GM19023 (cell line): ENCODE data around the gene JADE3.
"Not testable (repeated sequence)": the region's sequence is repeated elsewhere in the genome, so short reads cannot be mapped to it uniquely, and the experiment has no call there.

Experiments used
- ATAC-seq: cut with Tn5 transposase; IDR thresholded peaks from one replicate; pipeline ENCODE4 v1.9.1; 2021; ENCODE audit warnings: mild to moderate bottlenecking, moderate library complexity; ENCODE audit not compliant: unreplicated experiment

JADE3 gene

GRCh38 chrX:46929439-46930261 is 17.4 kb downstream of the JADE3 start:
- no peak for ATAC-seq

GRCh38 chrX:46935295-46935694 is 23.1 kb downstream of the JADE3 start:
- ATAC-seq: no peak

- no peak for ATAC-seq
Measured at GRCh38 chrX:46938589-46938988, 26.4 kb downstream of the JADE3 start.

GRCh38 chrX:46941341-46941740 is 29.1 kb downstream of the JADE3 start:
- no peak for ATAC-seq

GRCh38 chrX:46953137-46953527 is 40.9 kb downstream of the JADE3 start:
- no peak for ATAC-seq

GRCh38 chrX:46953597-46953996 is 41.4 kb downstream of the JADE3 start:
- ATAC-seq: no peak

- ATAC-seq: no peak
Measured at GRCh38 chrX:46954716-46955115, 42.5 kb downstream of the JADE3 start.

- ATAC-seq: not testable (repeated sequence)
Measured at GRCh38 chrX:46956589-46956988, 44.4 kb downstream of the JADE3 start.

- no peak for ATAC-seq
Measured at GRCh38 chrX:46957297-46957696, 45.1 kb downstream of the JADE3 start.

- ATAC-seq: no peak
Measured at GRCh38 chrX:46959101-46959500, 46.9 kb downstream of the JADE3 start.

- no peak for ATAC-seq
Measured at GRCh38 chrX:46959985-46960700, 47.9 kb downstream of the JADE3 start.

GRCh38 chrX:46961097-46961496 is 48.9 kb downstream of the JADE3 start:
- ATAC-seq: no peak

- no peak for ATAC-seq
Measured at GRCh38 chrX:46961574-46962283, 49.5 kb downstream of the JADE3 start.

- ATAC-seq: no peak
Measured at GRCh38 chrX:46965125-46965758, 53.0 kb downstream of the JADE3 start.

GRCh38 chrX:46967547-46967946 is 55.3 kb downstream of the JADE3 start:
- no peak for ATAC-seq

- not testable (repeated sequence) for ATAC-seq
Measured at GRCh38 chrX:46977046-46977445, 64.8 kb downstream of the JADE3 start.

- ATAC-seq: no peak
Measured at GRCh38 chrX:46978341-46979291, 66.4 kb downstream of the JADE3 start.

- no peak for ATAC-seq
Measured at GRCh38 chrX:46984705-46985104, 72.5 kb downstream of the JADE3 start.

GRCh38 chrX:46989548-46989947 is 77.3 kb downstream of the JADE3 start:
- ATAC-seq: no peak

GRCh38 chrX:46991664-46992063 is 79.4 kb downstream of the JADE3 start:
- no peak for ATAC-seq
